GM12891 (cell line): ENCODE results near the gene ARPC2.
"Not testable (repeated sequence)": the region's sequence is repeated elsewhere in the genome, so short reads cannot be mapped to it uniquely, and the experiment has no call there.

Experiments
- DNase-seq: peaks from one replicate; pipeline ENCODE4 v3.0.0; 2011; ENCODE audit warnings: low spot score; ENCODE audit not compliant: insufficient read length
- FAIRE-seq: peaks from 2 replicates; lab custom pipeline; 2011; peaks lifted over from hg19 to GRCh38; lab: Jason Lieb, UNC
- PAX5 ChIP-seq: IDR thresholded peaks from 2 replicates; pipeline ENCODE4 v1.6.1; 2011; ENCODE audit warnings: low read length, moderate library complexity, mild to moderate bottlenecking; ENCODE audit not compliant: insufficient read depth, severe bottlenecking
- POLR2A ChIP-seq: IDR thresholded peaks from 2 replicates; pipeline ENCODE4 v1.6.1; 2011; ENCODE audit warnings: low read depth, low read length, control low read depth
- POLR2AphosphoS5 ChIP-seq: IDR thresholded peaks from 2 replicates; pipeline ENCODE4 v1.6.1; 2011; ENCODE audit warnings: low read depth, low read length, control low read depth
- POU2F2 ChIP-seq: IDR thresholded peaks from 2 replicates; pipeline ENCODE4 v1.6.1; 2011; ENCODE audit warnings: low read depth, mild to moderate bottlenecking, control low read depth, low read length, moderate library complexity
- SPI1 ChIP-seq: IDR thresholded peaks from 2 replicates; pipeline ENCODE4 v1.6.1; 2011; ENCODE audit warnings: low read depth, low read length, control low read depth
- TAF1 ChIP-seq: IDR thresholded peaks from 2 replicates; pipeline ENCODE4 v1.6.1; 2011; ENCODE audit warnings: low read depth, low read length, control low read depth

The ARPC2 gene

GRCh38 chr2:218269900-218270720, 53.1 kb downstream of the ARPC2 start, which contains the start of the genes AAMP and PNKD:
Gene AAMP, minus strand, starts transcription at chr2:218270137. Its CDS starts 51 bp downstream, at chr2:218270086.
Gene PNKD, plus strand, starts transcription at chr2:218270519. Its CDS starts 17 bp downstream, at chr2:218270536.
- peak; percentile 73 for TF ChIP-seq POLR2A
- TF ChIP-seq PAX5, result peak; percentile 59
- TF ChIP-seq POLR2AphosphoS5, result peak; percentile 84
- TF ChIP-seq TAF1, result peak; percentile 70
- TF ChIP-seq SPI1, result 0 out of 2 replicates have a peak, but pooled peaks have one; percentile 17
- TF ChIP-seq POU2F2, result peak; percentile 50; the same call in 1 of the 2 replicates
- peak; percentile 99 for FAIRE-seq
- DNase-seq, result peak; percentile 99

- no peak for FAIRE-seq
- TF ChIP-seq PAX5, result no peak
- no peak for TF ChIP-seq POLR2A
- no peak for TF ChIP-seq POU2F2
- TF ChIP-seq TAF1, result no peak
- no peak for TF ChIP-seq POLR2AphosphoS5
- no peak for TF ChIP-seq SPI1
- DNase-seq, result no peak
Measured at GRCh38 chr2:218270721-218271486, 53.9 kb downstream of the ARPC2 start.

GRCh38 chr2:218271487-218271797, 54.5 kb downstream of the ARPC2 start:
- no peak for TF ChIP-seq PAX5
- no peak for TF ChIP-seq POLR2AphosphoS5
- DNase-seq (no peak), FAIRE-seq (no peak)

GRCh38 chr2:218271865-218272530, 55.0 kb downstream of the ARPC2 start:
- TF ChIP-seq SPI1 (peak; percentile 7; the same call in 1 of the 2 replicates), POLR2A (no peak)
- DNase-seq, result no peak
- FAIRE-seq, result no peak

- peak; percentile 80 for FAIRE-seq
Measured at GRCh38 chr2:218272531-218273212, 55.7 kb downstream of the ARPC2 start.

GRCh38 chr2:218273214-218273907, 56.4 kb downstream of the ARPC2 start:
- not testable (repeated sequence) for FAIRE-seq

More at GRCh38 chr2:218272531-218273212, 55.7 kb downstream of the ARPC2 start:
- peak; percentile 67 for DNase-seq
- TF ChIP-seq POLR2A (no peak), PAX5 (no peak)

GRCh38 chr2:218273908-218274249, 56.9 kb downstream of the ARPC2 start:
- FAIRE-seq, result no peak

More at GRCh38 chr2:218273214-218273907, 56.4 kb downstream of the ARPC2 start:
- DNase-seq, result not testable (repeated sequence)

GRCh38 chr2:218274586-218274985, 57.6 kb downstream of the ARPC2 start:
- no peak for FAIRE-seq
- no peak for DNase-seq
- no peak for TF ChIP-seq PAX5
- no peak for TF ChIP-seq POU2F2
- no peak for TF ChIP-seq POLR2A
- TF ChIP-seq TAF1, result no peak
- no peak for TF ChIP-seq POLR2AphosphoS5
- no peak for TF ChIP-seq SPI1

More at GRCh38 chr2:218273908-218274249, 56.9 kb downstream of the ARPC2 start:
- DNase-seq, result no peak
- TF ChIP-seq POLR2AphosphoS5 (no peak), POU2F2 (no peak), SPI1 (no peak), PAX5 (no peak), POLR2A (no peak), TAF1 (no peak)
